GM20000 (cell line): ENCODE results near the gene RAB40B.

Source experiments
- DNase-seq: peaks from one replicate; pipeline ENCODE4 v3.0.0; 2012; ENCODE audit warnings: low spot score
- TF ChIP-seq, protein P1 (sequence below): IDR thresholded peaks from 2 replicates; pipeline ENCODE4 v1.5.1; 2012; ENCODE audit warnings: mild to moderate bottlenecking, control low read depth; ENCODE audit errors: extremely low read depth, missing control alignments

The RAB40B gene

DNA sequence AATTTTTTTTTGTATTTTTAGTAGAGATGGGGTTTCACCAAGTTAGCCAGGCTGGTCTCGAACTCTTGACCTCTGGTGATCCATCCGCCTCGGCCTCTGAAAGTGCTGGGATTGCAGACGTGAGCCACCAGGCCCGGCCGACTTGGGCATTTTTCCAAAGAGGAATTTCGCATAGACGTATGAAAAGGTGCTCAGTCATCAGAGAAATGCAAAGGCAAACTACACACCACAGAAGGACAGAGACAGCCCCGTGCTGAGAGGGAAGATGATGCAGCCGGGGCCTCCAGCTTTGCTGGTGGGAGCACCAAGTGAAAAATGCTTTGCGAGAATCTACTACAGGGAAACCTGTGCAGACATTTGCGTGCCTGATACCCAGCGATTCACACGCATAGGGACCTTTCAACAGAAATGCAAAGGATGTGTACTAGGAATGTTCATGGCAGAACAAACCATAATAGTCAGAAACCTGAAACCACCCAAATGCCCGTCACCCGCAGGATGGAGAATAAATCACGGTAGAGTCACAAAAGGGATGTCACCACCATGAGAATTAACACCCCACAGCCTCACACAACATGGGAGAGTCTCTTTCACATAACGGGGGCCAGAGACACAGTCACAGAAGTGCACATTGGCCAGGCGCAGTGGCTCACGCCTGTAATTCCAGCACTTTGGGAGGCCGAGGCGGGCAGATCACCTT lies 5.2 kb downstream of the RAB40B start:
- no peak for DNase-seq
- TF ChIP-seq, protein P1, sequence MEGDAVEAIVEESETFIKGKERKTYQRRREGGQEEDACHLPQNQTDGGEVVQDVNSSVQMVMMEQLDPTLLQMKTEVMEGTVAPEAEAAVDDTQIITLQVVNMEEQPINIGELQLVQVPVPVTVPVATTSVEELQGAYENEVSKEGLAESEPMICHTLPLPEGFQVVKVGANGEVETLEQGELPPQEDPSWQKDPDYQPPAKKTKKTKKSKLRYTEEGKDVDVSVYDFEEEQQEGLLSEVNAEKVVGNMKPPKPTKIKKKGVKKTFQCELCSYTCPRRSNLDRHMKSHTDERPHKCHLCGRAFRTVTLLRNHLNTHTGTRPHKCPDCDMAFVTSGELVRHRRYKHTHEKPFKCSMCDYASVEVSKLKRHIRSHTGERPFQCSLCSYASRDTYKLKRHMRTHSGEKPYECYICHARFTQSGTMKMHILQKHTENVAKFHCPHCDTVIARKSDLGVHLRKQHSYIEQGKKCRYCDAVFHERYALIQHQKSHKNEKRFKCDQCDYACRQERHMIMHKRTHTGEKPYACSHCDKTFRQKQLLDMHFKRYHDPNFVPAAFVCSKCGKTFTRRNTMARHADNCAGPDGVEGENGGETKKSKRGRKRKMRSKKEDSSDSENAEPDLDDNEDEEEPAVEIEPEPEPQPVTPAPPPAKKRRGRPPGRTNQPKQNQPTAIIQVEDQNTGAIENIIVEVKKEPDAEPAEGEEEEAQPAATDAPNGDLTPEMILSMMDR, result no peak

DNA sequence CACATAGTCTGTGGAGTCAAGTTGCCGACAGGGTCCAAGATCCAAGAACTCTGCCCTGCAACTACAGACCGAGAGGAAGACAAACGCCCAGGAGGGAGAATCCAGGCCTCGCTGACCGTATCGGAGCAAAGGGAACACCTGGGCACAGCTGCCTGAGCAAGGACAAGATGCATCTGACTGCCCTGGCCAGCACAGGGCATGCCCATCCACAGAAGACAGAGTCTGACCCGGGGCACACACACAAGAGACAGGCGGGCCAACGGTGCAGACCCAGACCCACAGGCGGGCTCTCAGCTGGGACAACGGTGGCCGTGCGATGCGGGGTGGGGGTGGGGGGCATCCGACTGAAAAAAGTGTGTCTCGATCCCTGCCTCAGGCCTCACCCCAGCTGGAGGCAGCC lies 6.2 kb downstream of the RAB40B start:
- DNase-seq, result no peak
- TF ChIP-seq, protein P1, result no peak

- DNase-seq, result no peak
- TF ChIP-seq, protein P1, result no peak
Measured at GRCh38 chr17:82691714-82692113, 6.8 kb downstream of the RAB40B start.

DNA sequence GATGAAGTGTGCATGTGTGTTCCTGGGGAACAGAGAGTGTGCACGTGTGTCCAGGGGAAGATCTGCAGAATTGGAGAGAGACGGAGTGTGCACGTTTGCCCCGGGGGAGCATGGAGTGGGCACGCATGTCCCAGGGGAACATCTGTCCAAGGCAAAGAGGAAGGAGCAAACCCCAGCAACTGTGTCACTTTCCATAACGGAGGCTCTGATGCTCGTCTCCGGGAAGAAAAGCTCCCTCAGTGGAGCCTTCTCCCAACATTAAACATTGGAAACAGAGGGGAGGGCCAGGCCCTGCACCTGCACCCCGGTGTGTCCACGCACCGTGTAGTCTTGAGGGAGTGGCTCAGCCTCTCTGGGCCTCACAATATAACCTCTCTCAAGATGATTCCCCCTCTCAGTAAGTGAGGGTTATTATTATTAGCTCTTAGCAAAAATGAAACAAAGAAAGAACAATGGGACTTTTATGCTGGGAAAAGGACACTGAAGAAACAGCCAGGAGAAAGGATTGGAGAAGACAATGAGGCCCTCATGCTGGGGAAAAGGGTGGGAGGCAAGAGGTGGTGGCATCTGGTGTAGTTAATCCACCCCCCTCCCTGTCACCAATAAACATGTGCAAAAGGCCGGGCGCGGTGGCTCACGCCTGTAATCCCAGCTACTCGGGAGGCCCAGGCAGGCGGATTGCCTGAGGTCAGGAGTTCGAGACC lies 7.6 kb downstream of the RAB40B start:
- TF ChIP-seq, protein P1, result no peak
- DNase-seq, result no peak

- no peak for DNase-seq
- TF ChIP-seq, protein P1, result no peak
Measured at GRCh38 chr17:82689077-82689476, 9.4 kb downstream of the RAB40B start.

GRCh38 chr17:82687871-82688270 lies 10.6 kb downstream of the RAB40B start:
- DNase-seq, result no peak

GRCh38 chr17:82687375-82687861 lies 11.1 kb downstream of the RAB40B start:
- no peak for DNase-seq

More at GRCh38 chr17:82687871-82688270, 10.6 kb downstream of the RAB40B start:
- TF ChIP-seq, protein P1, result no peak

More at GRCh38 chr17:82687375-82687861, 11.1 kb downstream of the RAB40B start:
- TF ChIP-seq, protein P1, result no peak
